ENCODE data around the gene NCSTN.

Gene NCSTN

GRCh38 chr1:160406131-160406968, 63.2 kb downstream of the NCSTN start:
- DNase-seq (ENCODE audit: low spot score): no peak

GRCh38 chr1:160407839-160408801, 64.9 kb downstream of the NCSTN start:
- no peak for DNase-seq (ENCODE audit: low spot score)

All from AG08395 (cell line).